ENCODE data around the gene EP400.

EP400 gene

DNA sequence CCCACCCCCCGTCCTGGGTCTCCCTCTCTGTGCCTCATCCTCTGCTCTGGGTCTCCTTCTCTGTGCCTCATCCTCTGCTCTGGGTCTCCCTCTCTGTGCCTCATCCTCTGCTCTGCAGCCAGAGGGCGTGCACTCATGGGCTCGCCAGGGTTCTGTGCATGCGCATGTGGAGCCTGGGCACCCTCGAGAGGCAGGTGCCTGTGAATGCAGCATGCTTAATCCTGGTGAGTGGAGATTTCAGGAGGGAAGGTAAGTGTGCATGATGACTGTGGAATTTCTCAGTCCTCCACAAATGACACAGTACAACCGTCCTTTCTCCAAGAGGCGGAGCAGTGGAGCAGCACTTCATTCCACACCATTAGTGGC is 65.2 kb downstream of the EP400 start:
- POLR2A ChIA-PET: no interaction called here
- DNase-seq (ENCODE audit: extremely low spot score): no peak
- TF ChIP-seq LEF1 (IDR thresholded peaks at IDR 0.05; ENCODE audit: borderline replicate concordance) (no peak), FOXM1 (IDR thresholded peaks at IDR 0.05; ENCODE audit: borderline replicate concordance) (no peak), NFRKB (IDR thresholded peaks at IDR 0.05) (no peak), FOXA1 (IDR thresholded peaks at IDR 0.05) (no peak), SUZ12 (IDR thresholded peaks at IDR 0.05) (no peak), HDGF (IDR thresholded peaks at IDR 0.05; ENCODE audit: borderline replicate concordance) (no peak), L3MBTL2 (conservative IDR thresholded peaks at IDR 0.05) (no peak)
- CTCF ChIA-PET: no interaction called here

DNA sequence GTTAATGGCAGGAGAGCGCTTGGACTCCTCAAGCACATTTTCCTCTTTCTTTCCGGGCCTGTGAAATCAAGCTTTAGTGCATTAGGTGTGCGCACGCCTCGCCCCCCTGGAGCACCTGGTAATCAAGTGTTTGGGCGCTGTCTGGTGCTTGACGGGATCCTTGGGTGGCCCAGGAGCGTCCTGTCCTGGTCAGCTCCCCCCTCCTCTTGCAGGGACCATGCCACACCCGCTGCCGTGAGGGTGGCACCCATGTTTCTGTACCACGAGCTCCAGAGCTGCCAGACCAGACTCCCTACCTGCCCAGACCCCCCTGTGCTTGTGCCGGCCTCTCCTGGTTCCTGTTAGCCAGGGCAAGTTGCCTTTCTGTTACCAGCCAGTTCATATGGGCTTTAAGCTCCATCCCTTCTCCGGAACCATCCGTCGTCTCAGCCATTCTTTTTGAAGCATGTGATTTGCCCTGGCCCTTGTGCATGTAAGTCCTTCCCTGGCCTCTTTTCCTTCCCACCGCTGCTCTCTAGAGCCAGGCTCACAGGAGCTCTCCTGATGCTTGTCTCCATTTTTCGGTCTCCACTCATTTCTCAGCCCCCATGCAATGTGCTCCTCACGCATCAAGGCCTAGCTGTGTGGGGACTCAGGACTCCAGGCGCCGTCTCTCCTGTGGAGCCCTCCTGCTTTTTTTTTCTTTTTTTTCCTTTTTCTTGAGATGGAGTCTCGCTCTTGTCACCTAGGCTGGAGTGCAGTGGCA is 66.1 kb downstream of the EP400 start:
- no peak for DNase-seq (ENCODE audit: extremely low spot score)
- TF ChIP-seq FOXK2 (IDR thresholded peaks at IDR 0.05) (no peak), LEF1 (IDR thresholded peaks at IDR 0.05; ENCODE audit: borderline replicate concordance) (no peak), L3MBTL2 (conservative IDR thresholded peaks at IDR 0.05) (no peak), FOXM1 (IDR thresholded peaks at IDR 0.05; ENCODE audit: borderline replicate concordance) (no peak), ELF4 (IDR thresholded peaks at IDR 0.05) (no peak), FOXA1 (IDR thresholded peaks at IDR 0.05) (no peak), CTBP1 (IDR thresholded peaks at IDR 0.05; ENCODE audit: borderline replicate concordance) (no peak), BHLHE40 (IDR thresholded peaks at IDR 0.05; ENCODE audit: borderline replicate concordance) (no peak), TARDBP (IDR thresholded peaks at IDR 0.05) (no peak), HDGF (IDR thresholded peaks at IDR 0.05; ENCODE audit: borderline replicate concordance) (no peak), ZNF384 (IDR thresholded peaks at IDR 0.05) (no peak), NFRKB (IDR thresholded peaks at IDR 0.05) (no peak), ARNT (IDR thresholded peaks at IDR 0.05) (no peak), SP1 (IDR thresholded peaks at IDR 0.05) (no peak)
- TF ChIP-seq, protein P1, sequence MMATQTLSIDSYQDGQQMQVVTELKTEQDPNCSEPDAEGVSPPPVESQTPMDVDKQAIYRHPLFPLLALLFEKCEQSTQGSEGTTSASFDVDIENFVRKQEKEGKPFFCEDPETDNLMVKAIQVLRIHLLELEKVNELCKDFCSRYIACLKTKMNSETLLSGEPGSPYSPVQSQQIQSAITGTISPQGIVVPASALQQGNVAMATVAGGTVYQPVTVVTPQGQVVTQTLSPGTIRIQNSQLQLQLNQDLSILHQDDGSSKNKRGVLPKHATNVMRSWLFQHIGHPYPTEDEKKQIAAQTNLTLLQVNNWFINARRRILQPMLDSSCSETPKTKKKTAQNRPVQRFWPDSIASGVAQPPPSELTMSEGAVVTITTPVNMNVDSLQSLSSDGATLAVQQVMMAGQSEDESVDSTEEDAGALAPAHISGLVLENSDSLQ (IDR thresholded peaks at IDR 0.05): no peak
- ChIA-PET CTCF (no interaction called here), POLR2A (no interaction called here)

DNA sequence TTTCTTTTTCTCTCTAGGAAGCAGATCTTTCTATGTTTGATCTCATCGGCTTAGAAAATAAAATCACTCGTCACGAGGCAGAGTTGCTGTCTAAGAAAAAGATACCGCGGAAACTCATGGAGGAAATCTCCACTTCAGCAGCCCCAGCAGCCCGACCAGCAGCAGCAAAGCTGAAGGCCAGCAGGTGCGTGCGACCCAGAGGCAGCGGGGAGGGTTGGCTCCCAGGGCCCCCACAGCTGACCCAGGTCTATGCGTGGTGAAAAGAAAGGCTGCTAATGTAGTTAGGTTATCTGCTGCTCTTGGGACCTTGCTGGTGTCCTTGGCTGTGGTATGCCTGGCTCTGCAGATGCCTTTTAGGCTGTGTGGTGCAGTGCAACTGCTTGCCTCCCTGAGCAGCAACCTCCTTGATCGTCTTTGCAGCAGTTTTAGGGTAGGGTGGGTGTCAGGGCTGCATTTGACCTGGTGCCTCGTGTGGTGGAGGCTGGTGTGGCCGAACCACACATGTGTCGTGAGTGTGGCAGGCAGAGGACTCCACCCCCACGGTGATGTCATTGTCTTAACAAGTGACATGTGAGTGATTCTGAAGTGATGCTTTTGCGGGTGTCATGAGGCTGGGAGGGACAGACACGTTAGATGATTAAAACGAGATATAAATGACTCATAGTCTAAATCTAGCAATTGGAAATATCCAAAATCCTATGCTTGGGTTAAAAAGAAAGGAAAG is 68.6 kb downstream of the EP400 start:
- CTCF ChIA-PET: no interaction called here
- POLR2A ChIA-PET: no interaction called here
- TF ChIP-seq TARDBP (IDR thresholded peaks at IDR 0.05): no peak
- TF ChIP-seq NFRKB (IDR thresholded peaks at IDR 0.05): no peak
- no peak for TF ChIP-seq ELF4 (IDR thresholded peaks at IDR 0.05)
- no peak for TF ChIP-seq SUZ12 (IDR thresholded peaks at IDR 0.05)
- TF ChIP-seq CTBP1 (IDR thresholded peaks at IDR 0.05; ENCODE audit: borderline replicate concordance): no peak
- no peak for TF ChIP-seq L3MBTL2 (conservative IDR thresholded peaks at IDR 0.05)
- TF ChIP-seq FOXK2 (IDR thresholded peaks at IDR 0.05): no peak
- no peak for TF ChIP-seq ARNT (IDR thresholded peaks at IDR 0.05)
- TF ChIP-seq FOXM1 (IDR thresholded peaks at IDR 0.05; ENCODE audit: borderline replicate concordance): no peak
- no peak for DNase-seq (ENCODE audit: extremely low spot score)

DNA sequence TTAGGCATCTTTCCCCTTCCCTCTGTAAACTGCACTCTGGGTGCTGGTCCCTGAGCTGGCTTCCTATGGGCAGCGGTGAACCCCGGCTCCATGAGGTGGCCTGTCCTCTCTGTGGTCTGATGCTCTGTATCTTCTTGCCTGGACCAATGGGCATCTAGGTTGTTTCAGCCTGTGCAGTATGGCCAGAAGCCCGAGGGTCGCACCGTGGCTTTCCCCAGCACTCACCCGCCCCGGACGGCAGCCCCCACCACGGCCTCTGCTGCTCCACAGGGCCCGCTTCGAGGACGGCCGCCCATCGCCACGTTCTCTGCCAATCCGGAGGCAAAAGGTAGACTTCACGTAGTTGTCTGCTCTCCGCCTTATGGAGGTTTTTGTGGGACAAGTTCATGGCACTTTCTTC is 70.1 kb downstream of the EP400 start:
- DNase-seq (ENCODE audit: extremely low spot score): no peak
- CTCF ChIA-PET: no interaction called here

DNA sequence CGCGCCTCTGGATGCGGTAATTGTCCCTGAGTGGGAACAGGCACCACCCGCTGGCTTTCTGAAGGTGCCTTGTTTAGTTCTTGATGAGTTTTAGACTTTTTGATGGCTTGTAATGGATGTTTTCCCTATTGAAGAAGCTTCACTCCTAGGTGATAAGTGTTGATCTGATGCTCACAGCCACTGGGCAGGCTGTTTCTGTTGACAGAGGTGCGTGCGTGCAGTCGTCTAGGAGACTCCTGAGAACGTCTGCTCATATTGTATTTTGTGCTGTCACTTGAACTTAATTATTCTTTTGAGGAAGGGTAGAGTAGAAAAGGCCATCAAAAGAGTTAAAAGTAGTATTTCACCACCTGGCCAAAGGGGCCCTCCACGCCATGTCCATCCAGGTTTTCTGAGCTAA is 70.5 kb downstream of the EP400 start:
- POLR2A ChIA-PET: no interaction called here
- no peak for DNase-seq (ENCODE audit: extremely low spot score)
- CTCF ChIA-PET: no interaction called here
- TF ChIP-seq SP1 (IDR thresholded peaks at IDR 0.05) (no peak), LEF1 (IDR thresholded peaks at IDR 0.05; ENCODE audit: borderline replicate concordance) (no peak), FOXK2 (IDR thresholded peaks at IDR 0.05) (no peak), FOXA1 (IDR thresholded peaks at IDR 0.05) (no peak), BHLHE40 (IDR thresholded peaks at IDR 0.05; ENCODE audit: borderline replicate concordance) (no peak), SUZ12 (IDR thresholded peaks at IDR 0.05) (no peak), CTBP1 (IDR thresholded peaks at IDR 0.05; ENCODE audit: borderline replicate concordance) (no peak), ARNT (IDR thresholded peaks at IDR 0.05) (no peak), L3MBTL2 (conservative IDR thresholded peaks at IDR 0.05) (no peak)
- TF ChIP-seq, protein P1 (IDR thresholded peaks at IDR 0.05): no peak

More for the DNA sequence above, 70.1 kb downstream of the EP400 start:
- POLR2A ChIA-PET: no interaction called here
- TF ChIP-seq BHLHE40 (IDR thresholded peaks at IDR 0.05; ENCODE audit: borderline replicate concordance) (no peak), LEF1 (IDR thresholded peaks at IDR 0.05; ENCODE audit: borderline replicate concordance) (no peak), FOXM1 (IDR thresholded peaks at IDR 0.05; ENCODE audit: borderline replicate concordance) (no peak), HDGF (IDR thresholded peaks at IDR 0.05; ENCODE audit: borderline replicate concordance) (no peak), TARDBP (IDR thresholded peaks at IDR 0.05) (no peak)

DNA sequence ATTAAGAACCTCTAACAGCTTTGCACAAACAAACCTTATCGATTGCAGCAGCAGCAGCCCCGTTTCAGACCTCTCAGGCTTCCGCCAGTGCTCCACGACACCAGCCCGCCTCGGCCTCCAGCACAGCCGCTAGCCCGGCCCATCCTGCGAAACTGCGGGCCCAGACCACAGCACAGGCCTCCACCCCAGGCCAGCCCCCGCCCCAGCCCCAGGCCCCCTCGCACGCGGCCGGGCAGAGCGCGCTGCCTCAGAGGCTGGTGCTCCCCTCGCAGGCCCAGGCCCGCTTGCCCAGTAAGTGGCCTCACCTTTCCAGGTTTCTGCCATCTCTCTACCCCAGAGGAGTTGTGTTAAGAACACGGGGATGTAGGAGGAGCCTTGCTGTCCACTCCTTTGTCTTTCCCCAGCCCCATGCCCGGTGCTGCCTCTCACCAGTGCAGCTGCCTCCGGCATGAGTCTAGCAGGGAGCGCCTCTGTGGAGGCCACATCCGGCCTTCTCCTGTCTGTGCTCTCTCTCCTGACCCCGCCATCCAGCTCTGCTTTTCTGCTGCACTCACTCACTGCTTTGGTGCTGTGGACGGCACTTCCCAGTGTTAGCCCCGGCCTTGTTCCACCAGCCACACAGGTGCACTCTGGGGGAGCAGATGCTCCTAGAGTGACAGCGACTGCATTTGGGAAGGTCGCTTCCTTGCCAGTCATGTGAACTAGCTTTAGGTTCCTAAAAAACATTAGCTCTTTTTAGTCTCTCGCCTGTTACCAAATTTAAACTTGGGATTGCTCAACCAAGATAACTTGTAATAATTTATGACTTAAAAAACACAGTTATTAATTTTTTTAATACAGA is 71.5 kb downstream of the EP400 start:
- CTCF ChIA-PET: interaction anchor here (0.7 kb wide), 1 partner anchor 844 kb away, joined by 3 read pairs; no protein-coding TSS in a partner anchor
- TF ChIP-seq HDGF (IDR thresholded peaks at IDR 0.05; ENCODE audit: borderline replicate concordance) (no peak), BHLHE40 (IDR thresholded peaks at IDR 0.05; ENCODE audit: borderline replicate concordance) (no peak), NFRKB (IDR thresholded peaks at IDR 0.05) (no peak), L3MBTL2 (conservative IDR thresholded peaks at IDR 0.05) (no peak), TARDBP (IDR thresholded peaks at IDR 0.05) (no peak), SP1 (IDR thresholded peaks at IDR 0.05) (no peak), FOXK2 (IDR thresholded peaks at IDR 0.05) (no peak), ELF4 (IDR thresholded peaks at IDR 0.05) (no peak)
- TF ChIP-seq, protein P1 (IDR thresholded peaks at IDR 0.05): no peak
- POLR2A ChIA-PET: no interaction called here
- DNase-seq (ENCODE audit: extremely low spot score): no peak
